IPS-15b (cell line): Measurements from ENCODE around the gene PVRIG.
"Not testable (repeated sequence)": the region's sequence is repeated elsewhere in the genome, so short reads cannot be mapped to it uniquely, and the experiment has no call there.

ENCODE experiments used
- H3K27me3 ChIP-seq: one replicate; pipeline ENCODE4 v1.6.1; 2013; ENCODE audit warnings: low read length; ENCODE audit not compliant: control insufficient read depth, insufficient read depth
- H3K36me3 ChIP-seq: one replicate; pipeline ENCODE4 v1.6.1; 2013; ENCODE audit warnings: low read length; ENCODE audit not compliant: control insufficient read depth, insufficient read depth
- H3K4me1 ChIP-seq: one replicate; pipeline ENCODE4 v1.6.1; 2013; ENCODE audit warnings: mild to moderate bottlenecking, low read length; ENCODE audit not compliant: control insufficient read depth, insufficient read depth
- H3K4me3 ChIP-seq: one replicate; pipeline ENCODE4 v1.5.1; 2013; ENCODE audit warnings: low read depth, low read length
- H3K9ac ChIP-seq: one replicate; pipeline ENCODE4 v1.6.1; 2013; ENCODE audit warnings: low read depth, mild to moderate bottlenecking, low read length
- H3K9me3 ChIP-seq: one replicate; pipeline ENCODE4 v1.6.1; 2013; ENCODE audit warnings: mild to moderate bottlenecking, low read length; ENCODE audit not compliant: control insufficient read depth, insufficient read depth

PVRIG gene

DNA sequence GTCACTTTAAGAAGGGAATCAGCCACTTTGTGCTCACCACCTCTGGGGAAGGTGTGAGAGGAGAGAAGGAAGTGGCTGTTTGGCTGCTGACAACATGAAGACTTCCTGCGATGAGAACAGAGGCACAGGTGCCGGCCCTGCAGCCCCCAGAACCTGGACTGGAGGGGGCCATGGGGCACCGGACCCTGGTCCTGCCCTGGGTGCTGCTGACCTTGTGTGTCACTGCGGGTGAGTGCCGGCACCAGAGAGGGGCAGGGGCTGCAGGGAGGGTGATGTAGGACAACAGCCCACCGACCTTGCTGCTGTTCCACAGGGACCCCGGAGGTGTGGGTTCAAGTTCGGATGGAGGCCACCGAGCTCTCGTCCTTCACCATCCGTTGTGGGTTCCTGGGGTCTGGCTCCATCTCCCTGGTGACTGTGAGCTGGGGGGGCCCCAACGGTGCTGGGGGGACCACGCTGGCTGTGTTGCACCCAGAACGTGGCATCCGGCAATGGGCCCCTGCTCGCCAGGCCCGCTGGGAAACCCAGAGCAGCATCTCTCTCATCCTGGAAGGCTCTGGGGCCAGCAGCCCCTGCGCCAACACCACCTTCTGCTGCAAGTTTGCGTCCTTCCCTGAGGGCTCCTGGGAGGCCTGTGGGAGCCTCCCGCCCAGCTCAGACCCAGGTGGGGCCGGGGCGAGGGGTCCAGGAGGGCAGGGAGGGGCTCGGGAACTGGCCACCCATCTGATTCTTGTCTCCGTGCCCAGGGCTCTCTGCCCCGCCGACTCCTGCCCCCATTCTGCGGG lies at the start of gene PVRIG:
TSS of gene PVRIG (plus strand) at position 149 of the 785 bp plus-strand sequence. CDS start at position 171, 22 bp downstream.
- not testable (repeated sequence) for H3K27me3 ChIP-seq, H3K9me3 ChIP-seq, H3K4me1 ChIP-seq, H3K4me3 ChIP-seq, H3K9ac ChIP-seq
- H3K36me3 ChIP-seq = peaks cover 19% of the 10 kb centered on the region

DNA sequence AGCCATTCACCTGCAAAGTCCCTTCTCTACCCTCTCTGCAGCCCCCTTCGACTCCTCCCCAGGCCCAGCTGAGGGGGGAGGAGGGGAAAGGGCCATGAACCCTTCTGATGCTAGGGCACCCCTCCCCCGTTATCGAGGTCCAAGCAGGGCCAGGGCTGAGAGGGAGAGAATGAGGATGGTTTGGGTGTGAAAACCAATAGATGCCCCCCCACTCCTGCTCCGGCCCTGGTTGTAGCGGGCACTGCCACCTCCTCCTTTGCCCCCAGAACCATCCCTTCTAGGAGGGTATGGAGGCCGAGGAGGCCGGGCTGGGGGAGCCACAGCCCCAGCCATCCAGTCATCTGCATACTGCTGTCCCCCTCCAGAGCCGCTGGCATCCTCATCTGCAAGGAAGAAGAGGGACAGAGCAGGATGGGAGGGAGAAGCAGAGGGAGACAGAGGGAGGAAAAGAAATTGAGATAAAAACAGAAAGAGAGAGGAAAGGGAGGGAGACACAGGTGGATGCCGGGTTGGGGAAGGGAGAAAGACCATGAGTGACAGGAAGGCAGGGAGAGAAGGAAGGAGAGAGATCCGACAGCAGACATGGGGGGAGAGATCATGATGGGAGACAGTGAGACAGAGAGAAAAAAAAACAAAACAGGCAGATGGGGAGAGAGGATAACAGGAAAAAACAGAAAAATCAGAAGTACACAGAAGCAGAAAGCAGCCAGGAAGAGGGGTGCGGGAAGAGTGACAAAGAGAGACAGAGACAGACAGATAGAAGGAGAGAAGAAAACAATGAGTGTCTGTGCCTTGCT lies 49.5 kb upstream of the PVRIG start:
- Histone ChIP-seq H3K4me1 (peaks cover 18% of the 10 kb centered on the region), H3K9ac (no peak overlapping the region), H3K27me3 (peaks cover 8% of the 10 kb centered on the region), H3K4me3 (peak overlapping the region; percentile 64), H3K9me3 (no peaks in the 10 kb centered on the region), H3K36me3 (peaks cover 7% of the 10 kb centered on the region)

DNA sequence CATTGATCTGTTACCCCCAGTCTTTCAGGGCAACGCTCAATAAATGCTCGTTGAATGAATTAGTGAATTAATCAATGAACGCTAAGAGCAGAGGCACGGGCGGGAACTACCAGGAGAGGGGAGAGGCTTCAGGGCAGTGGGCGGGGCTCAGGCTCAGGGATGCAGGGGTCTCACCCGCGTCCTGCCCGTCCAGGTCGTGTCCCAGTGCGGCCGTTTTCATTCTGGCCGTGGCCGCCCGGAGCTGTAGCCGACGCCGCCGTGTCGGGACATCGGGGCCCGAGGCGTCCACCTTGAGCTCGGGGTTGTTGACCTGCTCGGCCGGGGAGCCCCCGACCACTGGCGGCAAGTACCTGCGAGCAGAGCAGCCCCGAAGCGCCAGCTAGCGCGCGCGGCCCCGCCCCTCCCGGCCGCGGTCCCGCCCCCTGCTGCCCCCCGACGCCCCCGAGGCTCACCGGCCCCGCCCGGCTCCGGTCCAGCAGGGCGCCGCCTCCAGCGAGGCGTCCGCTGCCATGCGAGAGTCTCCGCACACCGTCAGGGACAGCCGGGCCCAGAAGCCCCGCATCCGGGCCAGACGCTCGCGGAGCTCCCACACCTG lies 48.6 kb upstream of the PVRIG start:
- Histone ChIP-seq H3K27me3 (peaks cover 8% of the 10 kb centered on the region), H3K9ac (no peak overlapping the region), H3K9me3 (no peaks in the 10 kb centered on the region), H3K4me1 (peaks cover 18% of the 10 kb centered on the region), H3K36me3 (peaks cover 7% of the 10 kb centered on the region), H3K4me3 (peak overlapping the region; percentile 64)

DNA sequence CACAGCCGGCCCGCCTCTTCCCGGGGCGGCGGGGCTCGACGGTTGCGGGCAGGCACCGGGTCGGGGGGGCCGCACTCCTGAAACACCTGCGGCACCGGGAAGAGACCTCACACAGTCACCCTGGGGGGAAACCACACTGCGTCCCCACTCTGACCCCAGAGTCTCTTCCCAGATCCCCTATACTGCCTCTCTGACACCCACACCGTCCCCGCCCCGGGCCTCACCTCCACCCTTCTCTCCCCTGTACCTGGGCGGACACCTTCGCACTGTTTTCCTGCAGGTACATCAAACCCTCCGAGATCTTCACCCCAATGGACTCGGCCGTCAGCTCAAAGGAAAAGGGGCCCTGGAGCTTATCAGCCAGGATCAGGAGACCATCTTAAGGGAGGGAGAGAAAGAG lies 47.9 kb upstream of the PVRIG start:
- H3K9me3 ChIP-seq = no peaks in the 10 kb centered on the region
- peaks cover 7% of the 10 kb centered on the region for H3K36me3 ChIP-seq
- no peak overlapping the region for H3K9ac ChIP-seq
- peaks cover 8% of the 10 kb centered on the region for H3K27me3 ChIP-seq
- peak overlapping the region; percentile 58 for H3K4me3 ChIP-seq
- H3K4me1 ChIP-seq = peaks cover 18% of the 10 kb centered on the region

DNA sequence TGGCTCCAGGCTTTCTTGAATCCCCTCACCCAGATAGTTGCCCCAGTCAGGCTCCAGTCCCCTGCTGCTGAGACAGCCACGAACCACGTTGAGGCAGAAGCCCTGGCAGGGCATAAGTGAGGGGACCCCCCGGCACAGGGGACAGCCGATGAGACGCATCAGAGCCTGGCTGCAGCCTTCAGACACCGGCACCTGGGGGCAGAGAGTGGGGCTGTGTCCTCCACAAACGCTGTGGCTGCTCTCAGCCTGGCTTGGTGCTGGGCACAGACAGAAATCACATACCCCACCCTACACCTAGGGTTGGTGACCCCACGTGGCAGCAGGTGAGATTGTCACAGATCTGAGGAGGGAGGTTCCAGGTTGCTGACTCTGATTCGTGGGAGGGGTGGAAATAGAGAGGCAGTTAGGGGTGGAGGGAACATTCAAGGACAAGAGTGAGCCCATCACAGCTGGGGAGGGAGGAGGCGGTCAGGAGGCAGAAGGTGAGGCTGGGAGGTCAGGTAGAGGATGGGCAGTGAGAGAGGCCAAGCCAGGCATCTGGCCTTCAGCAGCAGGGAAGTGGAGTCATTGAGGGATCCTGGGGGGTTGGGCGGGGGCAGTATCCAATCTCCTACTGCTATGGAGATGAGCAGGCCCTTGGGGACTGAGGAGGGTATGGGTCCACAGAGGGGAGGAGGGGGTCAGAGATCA lies 45.8 kb upstream of the PVRIG start:
- H3K4me1 ChIP-seq = peaks cover 13% of the 10 kb centered on the region

DNA sequence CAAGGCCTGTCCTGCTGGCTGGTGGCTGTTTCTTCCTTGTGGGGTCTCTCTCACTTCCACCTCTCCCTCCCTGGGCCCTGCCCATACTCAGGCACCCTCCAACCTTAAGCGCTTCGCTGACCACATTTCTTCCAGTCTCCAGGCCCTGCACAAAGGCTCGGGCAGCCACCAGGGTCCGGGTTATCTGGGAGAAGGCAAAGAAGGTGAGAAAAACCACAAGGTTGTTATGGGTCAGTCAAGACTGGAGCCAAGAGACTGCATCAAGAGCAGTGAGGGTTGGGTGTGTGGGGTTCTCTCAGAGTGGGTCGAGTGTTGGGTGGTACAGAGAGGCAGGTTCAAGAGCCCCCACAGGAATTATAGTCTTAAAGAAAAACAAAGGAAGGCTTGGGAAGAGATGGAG lies 45.2 kb upstream of the PVRIG start:
- Histone ChIP-seq H3K36me3 (peaks cover 7% of the 10 kb centered on the region), H3K27me3 (peaks cover 11% of the 10 kb centered on the region), H3K9ac (no peak overlapping the region), H3K9me3 (no peaks in the 10 kb centered on the region), H3K4me3 (no peak overlapping the region), H3K4me1 (peaks cover 10% of the 10 kb centered on the region)

More for the DNA sequence above, 45.8 kb upstream of the PVRIG start:
- H3K9ac ChIP-seq = no peak overlapping the region
- no peak overlapping the region for H3K4me3 ChIP-seq
- H3K9me3 ChIP-seq = no peaks in the 10 kb centered on the region
- peaks cover 7% of the 10 kb centered on the region for H3K36me3 ChIP-seq
- peaks cover 11% of the 10 kb centered on the region for H3K27me3 ChIP-seq

DNA sequence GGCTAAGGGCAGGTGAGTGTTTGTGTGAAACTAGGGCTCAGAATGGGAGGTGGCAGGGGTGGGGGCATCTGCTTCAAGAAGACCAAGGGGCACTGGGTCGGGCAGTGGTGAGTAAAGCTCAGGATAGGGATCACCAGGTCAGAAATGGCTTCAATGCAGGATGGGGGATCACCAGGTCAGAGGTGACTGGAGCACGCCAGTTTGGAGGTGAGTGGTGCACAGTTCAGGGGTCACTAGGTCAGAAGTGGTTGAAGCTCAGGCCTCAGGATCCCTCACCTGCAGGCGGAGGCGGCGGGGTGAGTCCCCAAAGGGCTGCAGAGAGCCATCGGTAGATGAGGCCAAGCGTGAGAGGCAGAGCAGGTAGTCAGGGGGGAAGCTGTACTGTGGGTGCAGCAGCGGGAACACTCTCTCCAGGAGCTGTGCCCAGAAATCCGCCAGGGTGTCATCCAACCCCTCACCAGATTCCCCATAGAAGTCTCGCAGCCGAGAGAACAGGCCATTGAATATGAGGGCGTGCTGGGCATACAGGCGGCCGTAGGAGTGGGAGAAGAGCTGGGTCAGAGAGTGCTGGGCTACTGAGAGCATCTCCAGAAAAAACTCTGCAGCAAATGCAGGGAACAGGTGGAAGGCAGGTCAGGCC lies 44.3 kb upstream of the PVRIG start:
- Histone ChIP-seq H3K36me3 (peaks cover 7% of the 10 kb centered on the region), H3K9me3 (no peaks in the 10 kb centered on the region), H3K27me3 (peaks cover 11% of the 10 kb centered on the region), H3K4me1 (peaks cover 7% of the 10 kb centered on the region), H3K4me3 (no peak overlapping the region), H3K9ac (no peak overlapping the region)

DNA sequence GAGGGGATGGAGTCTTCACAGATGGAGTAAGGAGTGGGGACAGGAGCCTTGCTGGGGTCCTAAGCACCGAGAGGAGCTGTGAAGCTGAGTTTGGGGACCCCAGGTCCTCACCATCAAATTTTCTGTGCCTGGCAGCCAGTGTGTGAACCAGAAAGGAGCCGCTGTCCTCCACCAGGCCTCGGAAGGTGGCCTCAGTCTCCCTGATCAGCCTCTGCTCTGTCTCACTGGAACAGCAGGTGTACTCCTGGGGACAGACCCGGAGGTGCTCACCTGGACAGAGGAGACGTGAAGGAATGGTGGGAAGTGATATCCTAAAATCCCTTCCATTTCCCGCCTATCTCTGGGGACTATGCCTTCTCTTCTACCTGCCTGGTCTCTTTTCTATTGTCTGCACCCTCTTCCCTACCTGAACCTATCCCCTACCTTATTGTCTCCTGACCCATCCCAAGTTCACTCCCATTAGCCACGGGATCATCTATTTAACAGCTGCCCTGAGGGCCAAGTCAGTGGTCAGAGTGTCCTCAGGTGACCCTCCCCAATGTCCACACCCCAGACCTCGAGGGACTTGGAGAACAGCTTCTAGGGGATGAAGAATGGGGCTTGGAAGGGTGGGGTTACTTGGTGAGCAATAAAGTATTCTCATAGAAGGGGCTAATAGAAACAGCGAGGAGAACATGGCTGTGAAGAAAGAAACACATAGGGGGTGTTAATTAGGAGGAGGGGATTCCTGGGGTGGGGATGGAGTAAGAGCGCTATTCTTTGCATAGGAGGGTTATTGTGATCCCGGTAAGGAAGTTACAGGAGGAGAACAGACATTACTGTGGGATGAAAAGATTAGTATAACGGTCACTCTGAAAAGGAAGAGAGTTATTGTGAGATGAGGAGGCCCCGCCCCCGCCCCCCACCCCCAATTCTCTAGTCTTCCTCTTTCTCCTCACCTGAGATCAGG lies 43.4 kb upstream of the PVRIG start:
- Histone ChIP-seq H3K27me3 (peaks cover 11% of the 10 kb centered on the region), H3K9me3 (no peaks in the 10 kb centered on the region), H3K9ac (no peak overlapping the region), H3K4me1 (peaks cover 7% of the 10 kb centered on the region), H3K36me3 (peaks cover 7% of the 10 kb centered on the region), H3K4me3 (peak overlapping the region; percentile 93)

DNA sequence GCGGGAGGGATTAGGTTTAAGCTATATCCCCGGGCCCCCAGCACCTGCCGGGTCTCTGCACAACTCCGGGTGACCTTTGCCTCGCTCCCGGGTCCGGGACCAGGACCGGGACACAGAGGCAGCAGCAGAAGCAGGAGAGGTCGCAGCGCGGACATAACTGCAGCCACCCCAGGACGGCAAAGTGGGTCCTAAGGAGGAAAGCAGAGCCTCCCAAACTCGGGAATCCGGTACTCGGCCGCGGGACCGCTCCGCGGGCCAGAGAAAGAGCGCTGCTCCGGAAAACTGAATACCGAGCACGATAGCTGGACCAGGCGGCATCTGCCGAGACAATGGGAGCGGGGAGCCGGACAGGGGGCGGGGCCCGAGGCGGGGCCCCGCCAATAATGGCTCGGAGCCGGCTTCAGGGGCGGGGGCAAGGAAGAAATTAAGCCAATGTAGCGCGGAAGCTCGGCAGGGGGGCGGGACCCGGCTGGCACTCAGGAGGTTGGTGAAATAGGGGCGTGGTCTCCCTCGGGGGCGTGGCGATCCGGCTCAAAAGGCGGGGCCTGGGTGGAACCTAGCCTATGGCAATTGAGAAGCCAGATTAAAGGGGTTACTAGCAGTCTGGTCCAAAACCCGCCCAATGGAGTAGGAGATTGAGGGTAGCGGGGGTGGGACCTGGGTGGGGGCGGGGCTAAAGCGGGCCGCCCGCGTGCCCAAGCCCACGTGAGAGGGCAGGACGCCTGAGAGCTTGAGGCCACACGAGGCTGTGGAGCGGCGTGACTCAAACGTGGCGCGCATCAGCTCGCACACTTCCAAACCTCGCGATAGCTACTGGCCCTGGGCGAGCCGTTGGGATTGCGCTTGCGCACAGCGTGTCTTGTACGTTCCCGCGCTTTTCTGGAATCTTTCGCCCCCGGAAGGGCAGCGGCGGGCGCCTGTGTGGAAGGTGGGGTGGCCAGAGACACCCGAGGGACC lies 42.4 kb upstream of the PVRIG start, which contains the start of the genes GPC2 and STAG3:
TSS of gene GPC2 (minus strand) at position 337 of the 957 bp plus-strand sequence. CDS start at position 155, 182 bp downstream.
TSS of gene STAG3 (plus strand) at position 874 of the 957 bp plus-strand sequence. CDS start 2,639 bp downstream, outside the sequence.
- H3K4me3 ChIP-seq = peak within 1 kb of the TSS; percentile 93
- no peaks in the 10 kb centered on the region for H3K9me3 ChIP-seq
- peaks cover 7% of the 10 kb centered on the region for H3K36me3 ChIP-seq
- H3K9ac ChIP-seq = no peak within 1 kb of the TSS
- peaks cover 11% of the 10 kb centered on the region for H3K27me3 ChIP-seq
- peaks cover 3% of the 10 kb centered on the region for H3K4me1 ChIP-seq
